Suprapubic skin (tissue), 4 donors: ENCODE results near the gene EXOC7. TPM values are rescaled to one million over a fixed set of nuclear protein-coding genes. Genes with fewer than 3 reads are reported as not detected.

Experiments
- DNase-seq, 2 donors: peaks; one replicate each; pipeline ENCODE4 v3.0.0-alpha.2; 2019; ENCODE audit warnings: low spot score in 2 of 2
- H3K27ac ChIP-seq: fragments of 200-600 bp; sonication (generic); one replicate; pipeline ENCODE4 v1.5.1; 2019
- H3K27me3 ChIP-seq: fragments of 200-600 bp; sonication (generic); one replicate; pipeline ENCODE4 v1.5.1; 2019
- H3K36me3 ChIP-seq: fragments of 200-600 bp; sonication (generic); one replicate; pipeline ENCODE4 v1.5.1; 2019
- H3K4me1 ChIP-seq: fragments of 200-600 bp; sonication (generic); one replicate; pipeline ENCODE4 v1.5.1; 2019
- H3K4me3 ChIP-seq: fragments of 200-600 bp; sonication (generic); one replicate; pipeline ENCODE4 v1.5.1; 2019; ENCODE audit warnings: mild to moderate bottlenecking
- H3K9me3 ChIP-seq: fragments of 200-600 bp; sonication (generic); one replicate; pipeline ENCODE4 v1.5.1; 2019
- EP300 ChIP-seq: sonication (generic); formaldehyde crosslinking; IDR thresholded peaks from one replicate; pipeline ENCODE4 v1.6.1; 2017; ENCODE audit warnings: antibody characterized with exemption
- POLR2A ChIP-seq, 2 donors: fragments of 450-650 bp; IDR thresholded peaks; one replicate each; pipeline ENCODE4 v1.6.1; 2017; ENCODE audit warnings: antibody characterized with exemption in 2 of 2, mild to moderate bottlenecking in 2 of 2, moderate library complexity in 2 of 2
- POLR2AphosphoS5 ChIP-seq, 3 donors: sonication (generic); formaldehyde crosslinking; IDR thresholded peaks; one replicate each; pipeline ENCODE4 v1.6.1; 2017; ENCODE audit warnings: antibody characterized with exemption in 3 of 3
- WGBS: methylation state at CpG from one replicate; pipeline ENCODE4 v1.1.5; 2018; 5-methylcytosine and 5-hydroxymethylcytosine counted together
- total RNA-seq, 4 donors: library from RNA; depleted of rRNA; stranded (reverse); fragments of >200 nt; gene quantifications; one replicate each; pipeline ENCODE4 v1.1.0, GENCODE V29; 2016
- TF ChIP-seq, protein P1 (sequence below), 2 donors: fragments of 200-600 bp in 1 of 2; fragments of 450-650 bp in 1 of 2; sonication (generic) in 1 of 2; IDR thresholded peaks; one replicate each; pipeline ENCODE4 v1.5.1; 2016 to 2019; ENCODE audit warnings: antibody characterized with exemption in 2 of 2, mild to moderate bottlenecking in 1 of 2, moderate library complexity in 1 of 2

EXOC7 gene
- total RNA-seq, 4 donors from 2014 or later = 67.4 to 108 (median 78.6) TPM

DNA sequence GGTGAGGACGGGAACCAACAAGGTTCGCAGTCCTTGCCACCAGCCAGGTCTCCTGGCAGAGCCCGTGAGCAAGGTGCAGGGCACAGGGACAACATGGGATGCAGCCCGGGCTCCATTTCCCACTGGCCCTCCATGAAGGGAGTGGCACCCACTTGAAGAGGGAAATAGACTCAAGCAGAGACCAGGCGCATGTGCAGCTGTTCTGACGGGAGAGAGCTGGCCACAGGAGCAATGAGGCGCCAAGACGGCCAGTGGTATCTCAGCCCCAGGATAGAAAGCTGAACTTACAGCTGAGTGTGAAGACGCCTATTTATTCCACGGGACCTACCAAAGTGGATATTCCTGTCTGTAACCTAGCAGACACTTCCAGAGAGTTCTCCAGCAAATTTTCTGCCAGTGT lies 45.6 kb upstream of the EXOC7 start:
- DNase-seq = peak in 1 of 2 donors; percentile 55
- no peaks in the 10 kb centered on the region for H3K27me3 ChIP-seq
- no peaks in the 10 kb centered on the region for H3K36me3 ChIP-seq
- TF ChIP-seq, protein P1, sequence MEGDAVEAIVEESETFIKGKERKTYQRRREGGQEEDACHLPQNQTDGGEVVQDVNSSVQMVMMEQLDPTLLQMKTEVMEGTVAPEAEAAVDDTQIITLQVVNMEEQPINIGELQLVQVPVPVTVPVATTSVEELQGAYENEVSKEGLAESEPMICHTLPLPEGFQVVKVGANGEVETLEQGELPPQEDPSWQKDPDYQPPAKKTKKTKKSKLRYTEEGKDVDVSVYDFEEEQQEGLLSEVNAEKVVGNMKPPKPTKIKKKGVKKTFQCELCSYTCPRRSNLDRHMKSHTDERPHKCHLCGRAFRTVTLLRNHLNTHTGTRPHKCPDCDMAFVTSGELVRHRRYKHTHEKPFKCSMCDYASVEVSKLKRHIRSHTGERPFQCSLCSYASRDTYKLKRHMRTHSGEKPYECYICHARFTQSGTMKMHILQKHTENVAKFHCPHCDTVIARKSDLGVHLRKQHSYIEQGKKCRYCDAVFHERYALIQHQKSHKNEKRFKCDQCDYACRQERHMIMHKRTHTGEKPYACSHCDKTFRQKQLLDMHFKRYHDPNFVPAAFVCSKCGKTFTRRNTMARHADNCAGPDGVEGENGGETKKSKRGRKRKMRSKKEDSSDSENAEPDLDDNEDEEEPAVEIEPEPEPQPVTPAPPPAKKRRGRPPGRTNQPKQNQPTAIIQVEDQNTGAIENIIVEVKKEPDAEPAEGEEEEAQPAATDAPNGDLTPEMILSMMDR (IDR thresholded peaks at IDR 0.05) = no peak
- no peak for TF ChIP-seq POLR2AphosphoS5 (IDR thresholded peaks at IDR 0.05)
- TF ChIP-seq POLR2A (IDR thresholded peaks at IDR 0.05) = no peak
- no peak for TF ChIP-seq EP300
- no peak overlapping the region for H3K27ac ChIP-seq
- no peaks in the 10 kb centered on the region for H3K9me3 ChIP-seq
- H3K4me1 ChIP-seq = peaks cover 9% of the 10 kb centered on the region
- 86% methylated on average over 6 of the region's 10 CpGs for WGBS
- no peak overlapping the region for H3K4me3 ChIP-seq

DNA sequence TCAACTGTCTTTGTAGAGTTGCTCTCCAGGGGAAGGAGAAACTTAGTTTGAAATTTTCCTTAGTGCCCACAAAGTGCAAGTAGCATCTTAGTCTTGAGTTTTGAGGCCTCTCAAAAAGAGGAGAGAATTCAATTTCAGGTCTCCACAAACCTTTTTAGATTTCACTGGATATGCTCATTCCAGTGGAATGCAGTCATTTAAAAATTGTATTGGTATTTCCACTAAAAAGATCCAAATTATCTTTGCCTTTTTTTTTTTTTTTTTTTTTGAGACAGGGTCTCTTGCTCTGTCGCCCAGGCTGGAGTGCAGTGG lies 44.4 kb upstream of the EXOC7 start:
- H3K27me3 ChIP-seq = no peaks in the 10 kb centered on the region
- H3K27ac ChIP-seq = no peak overlapping the region
- no peak overlapping the region for H3K4me3 ChIP-seq
- H3K4me1 ChIP-seq = peaks cover 13% of the 10 kb centered on the region
- TF ChIP-seq EP300 (no peak), POLR2AphosphoS5 (IDR thresholded peaks at IDR 0.05) (no peak), POLR2A (IDR thresholded peaks at IDR 0.05) (no peak)
- no peaks in the 10 kb centered on the region for H3K36me3 ChIP-seq
- no peaks in the 10 kb centered on the region for H3K9me3 ChIP-seq
- 100% methylated on average over 1 of the region's 1 CpG for whole genome bisulfite sequencing
- no peak for DNase-seq

DNA sequence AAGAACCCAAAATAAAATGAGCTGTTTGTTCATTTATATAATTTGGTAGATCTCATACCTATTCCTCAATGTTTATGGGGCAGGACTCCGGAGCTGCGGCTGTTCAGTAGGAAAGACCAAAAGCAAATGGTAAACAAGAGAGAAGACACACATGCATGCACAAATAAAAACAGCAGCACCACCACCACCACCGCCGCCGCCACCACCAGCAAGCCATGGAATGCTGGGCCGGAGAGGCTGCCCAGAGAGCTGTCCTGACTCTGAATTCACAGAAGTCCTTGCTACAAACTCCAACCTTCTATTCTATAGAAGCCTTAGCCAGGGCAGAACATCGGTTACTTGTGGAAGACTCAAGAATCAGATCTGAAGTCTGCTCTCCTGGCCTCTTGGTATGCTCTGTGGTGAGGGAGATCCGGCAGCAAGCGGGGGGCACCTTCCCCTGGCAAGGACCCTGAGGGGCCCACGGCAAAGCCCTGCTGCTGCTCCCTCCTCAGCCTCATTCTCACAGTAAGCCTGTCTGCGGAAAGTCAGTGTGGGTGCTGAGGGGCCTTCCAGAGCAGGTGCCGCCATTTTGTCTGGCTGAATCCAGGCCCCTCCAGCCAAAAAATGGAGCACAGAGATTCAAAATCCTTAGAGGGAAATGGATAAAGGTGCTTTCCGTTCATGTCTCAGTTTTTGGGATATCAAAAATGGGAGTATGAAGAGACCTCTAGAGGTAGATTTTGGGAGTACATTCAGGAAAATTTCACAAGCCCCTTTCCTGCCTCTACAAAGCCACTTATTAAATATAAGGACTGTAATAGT lies 43.8 kb upstream of the EXOC7 start:
- no peak overlapping the region for H3K4me3 ChIP-seq
- DNase-seq = no peak
- TF ChIP-seq, protein P1 (IDR thresholded peaks at IDR 0.05) = peak; percentile 43 to 49
- TF ChIP-seq POLR2A (IDR thresholded peaks at IDR 0.05) = no peak
- no peak for TF ChIP-seq EP300
- TF ChIP-seq POLR2AphosphoS5 (IDR thresholded peaks at IDR 0.05) = no peak
- WGBS = 84% methylated on average over 12 of the region's 13 CpGs
- no peaks in the 10 kb centered on the region for H3K9me3 ChIP-seq
- H3K36me3 ChIP-seq = no peaks in the 10 kb centered on the region
- peaks cover 13% of the 10 kb centered on the region for H3K4me1 ChIP-seq
- no peak overlapping the region for H3K27ac ChIP-seq
- no peaks in the 10 kb centered on the region for H3K27me3 ChIP-seq

DNA sequence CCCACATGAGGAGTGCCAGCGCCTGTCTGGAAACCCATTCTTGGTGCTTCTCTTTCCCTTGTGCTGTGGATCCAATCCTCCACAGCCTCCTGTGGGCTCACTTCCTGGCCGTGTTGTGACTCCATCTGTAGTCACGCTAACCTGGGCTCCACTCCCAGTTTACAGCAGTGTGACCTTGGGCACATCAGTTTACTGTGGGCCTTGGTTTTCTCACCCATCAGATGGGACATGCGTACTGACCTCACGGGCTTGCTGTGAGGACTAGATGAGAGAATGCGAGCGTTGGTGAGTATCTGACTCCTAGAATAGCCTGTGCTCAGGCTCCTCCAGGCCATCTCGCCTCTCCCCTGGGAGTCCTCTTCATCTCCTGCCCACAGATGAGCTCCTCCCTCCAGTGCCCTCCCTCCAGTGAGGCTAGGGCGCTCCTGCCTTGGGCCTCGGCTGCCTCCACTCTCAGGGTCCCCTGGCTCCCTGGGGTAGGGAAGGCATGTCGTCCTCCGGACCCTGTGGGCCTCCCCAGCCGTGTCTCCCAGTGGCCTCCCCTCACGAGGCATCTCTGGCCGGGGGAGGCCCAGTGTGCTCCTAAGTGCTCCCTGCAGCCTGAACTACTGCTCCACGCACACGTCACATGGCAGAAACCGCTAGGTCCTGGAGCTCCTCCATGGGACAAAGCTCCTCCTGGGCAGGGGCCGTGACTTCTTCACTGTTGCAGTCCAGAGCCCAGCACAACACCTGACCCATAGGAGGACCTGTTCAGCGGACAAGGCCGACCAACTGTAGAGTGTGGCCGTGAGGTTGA lies 42.7 kb upstream of the EXOC7 start:
- Histone ChIP-seq H3K9me3 (no peaks in the 10 kb centered on the region), H3K27ac (no peak overlapping the region), H3K4me1 (peaks cover 23% of the 10 kb centered on the region), H3K4me3 (no peak overlapping the region), H3K36me3 (no peaks in the 10 kb centered on the region), H3K27me3 (no peaks in the 10 kb centered on the region)
- 89% methylated on average over 13 of the region's 22 CpGs for WGBS
- peak in 1 of 2 donors; percentile 75 for DNase-seq
- no peak for TF ChIP-seq POLR2A (IDR thresholded peaks at IDR 0.05)
- TF ChIP-seq, protein P1 (IDR thresholded peaks at IDR 0.05) = no peak
- TF ChIP-seq POLR2AphosphoS5 (IDR thresholded peaks at IDR 0.05) = no peak
- TF ChIP-seq EP300 = no peak

DNA sequence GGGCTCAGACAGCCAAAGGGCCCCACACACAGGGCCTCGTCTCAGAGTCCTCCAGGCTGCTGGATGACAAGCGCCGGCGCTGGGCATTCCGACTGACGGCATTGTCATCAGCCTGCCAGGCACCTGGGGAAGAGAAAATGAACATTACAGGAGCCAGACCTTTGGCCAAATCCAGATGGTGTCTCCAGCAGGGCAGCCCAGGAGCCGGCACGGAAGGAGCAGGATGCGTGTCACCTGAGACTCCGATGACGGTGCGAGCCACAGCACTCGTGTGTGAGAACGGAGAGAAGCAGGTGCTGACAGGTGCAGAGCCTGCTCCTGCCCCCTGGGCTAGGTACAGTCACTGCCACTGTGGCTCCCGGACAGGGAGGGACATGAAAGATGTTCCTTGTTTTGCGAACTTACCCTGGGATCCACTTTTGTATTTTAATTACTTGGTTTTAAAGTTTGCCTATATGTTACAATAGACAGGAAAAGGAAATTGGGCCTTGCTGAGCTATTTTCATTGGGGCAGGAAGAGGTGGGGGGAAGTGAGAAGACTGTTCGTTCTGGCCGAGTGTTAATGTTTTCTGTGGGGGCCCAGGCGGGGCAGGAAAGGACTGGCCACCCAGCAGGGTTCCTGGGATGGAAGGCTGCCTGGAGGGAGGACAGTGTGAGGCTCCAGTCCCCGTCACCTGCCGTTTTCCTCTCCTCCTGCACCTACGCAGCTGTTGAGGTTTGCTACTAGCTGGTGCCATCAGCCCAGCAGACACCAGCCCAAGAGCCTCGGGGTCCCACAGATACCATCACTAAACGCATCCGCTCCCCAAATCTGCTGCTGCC lies 41.9 kb upstream of the EXOC7 start:
- TF ChIP-seq POLR2AphosphoS5 (IDR thresholded peaks at IDR 0.05) (no peak), POLR2A (IDR thresholded peaks at IDR 0.05) (no peak), EP300 (no peak)
- TF ChIP-seq, protein P1 (IDR thresholded peaks at IDR 0.05) = no peak
- H3K27ac ChIP-seq = peak overlapping the region; percentile 11
- no peaks in the 10 kb centered on the region for H3K9me3 ChIP-seq
- 74% methylated on average over 25 of the region's 25 CpGs for WGBS
- H3K4me3 ChIP-seq = no peak overlapping the region
- peaks cover 31% of the 10 kb centered on the region for H3K4me1 ChIP-seq
- peaks cover 3% of the 10 kb centered on the region for H3K27me3 ChIP-seq
- DNase-seq = peak in 1 of 2 donors; percentile 55
- no peaks in the 10 kb centered on the region for H3K36me3 ChIP-seq
